HG03457 (cell line): ENCODE results near the gene PTAR1.

Experiments used
- ATAC-seq: cut with Tn5 transposase; IDR thresholded peaks from one replicate; pipeline ENCODE4 v1.9.1; 2021; ENCODE audit warnings: moderate number of reproducible peaks; ENCODE audit not compliant: unreplicated experiment

PTAR1 gene

DNA sequence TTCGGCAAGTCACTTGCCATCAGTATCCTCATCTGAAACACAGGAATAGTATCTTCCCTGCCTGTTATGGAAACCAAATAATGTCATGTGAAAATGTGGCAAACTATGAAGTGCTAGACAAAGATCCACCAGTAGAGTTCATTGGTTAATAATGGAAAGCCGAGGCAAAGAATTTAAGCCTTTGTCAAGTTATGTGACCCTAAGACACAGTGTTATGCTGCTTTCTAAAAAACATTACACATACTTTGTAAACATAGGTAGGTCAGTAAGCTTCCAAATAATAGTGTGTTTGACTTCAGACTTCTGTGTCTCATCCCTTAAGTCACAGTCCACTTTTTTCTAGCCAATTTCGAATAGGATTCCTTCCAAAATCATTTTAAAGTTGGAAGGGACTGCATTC lies 6.0 kb downstream of the PTAR1 start:
- no peak for ATAC-seq

DNA sequence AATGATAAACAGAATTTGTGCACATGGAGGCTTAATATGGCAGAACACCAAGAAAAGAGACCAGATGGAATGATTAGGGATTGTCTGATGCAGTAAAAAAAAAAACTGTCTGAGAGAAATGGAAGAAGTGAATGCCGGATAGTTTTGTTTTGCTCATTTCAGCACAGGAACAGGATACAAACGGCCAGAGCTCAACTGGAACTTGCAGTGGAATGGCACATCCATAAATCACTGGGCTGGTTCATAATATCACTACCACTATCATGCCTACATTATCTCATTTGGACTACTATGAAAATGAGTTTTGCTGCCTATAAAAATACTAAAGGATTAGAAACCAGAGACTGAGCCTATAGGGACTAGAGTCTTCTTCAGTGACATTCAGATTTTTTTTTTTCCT lies 9.7 kb downstream of the PTAR1 start:
- ATAC-seq = no peak

DNA sequence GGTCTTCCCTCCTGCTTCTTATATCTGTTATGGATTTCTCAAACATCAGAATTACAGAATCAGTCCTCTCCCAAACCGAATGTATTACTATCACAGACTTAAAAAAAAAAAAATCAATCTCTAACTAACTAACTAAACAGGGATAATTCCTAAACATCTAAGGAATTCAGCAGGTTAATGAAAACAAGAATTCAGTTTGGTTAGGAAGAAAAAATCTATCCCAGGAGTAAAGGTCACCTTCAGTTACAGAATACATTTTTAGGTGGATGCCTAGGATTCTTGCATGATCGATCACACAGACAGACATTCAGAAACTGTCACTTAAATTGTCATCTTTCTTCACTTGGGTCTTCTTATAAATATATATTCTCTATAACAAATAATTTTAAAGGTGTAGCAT lies 11.5 kb downstream of the PTAR1 start:
- no peak for ATAC-seq

DNA sequence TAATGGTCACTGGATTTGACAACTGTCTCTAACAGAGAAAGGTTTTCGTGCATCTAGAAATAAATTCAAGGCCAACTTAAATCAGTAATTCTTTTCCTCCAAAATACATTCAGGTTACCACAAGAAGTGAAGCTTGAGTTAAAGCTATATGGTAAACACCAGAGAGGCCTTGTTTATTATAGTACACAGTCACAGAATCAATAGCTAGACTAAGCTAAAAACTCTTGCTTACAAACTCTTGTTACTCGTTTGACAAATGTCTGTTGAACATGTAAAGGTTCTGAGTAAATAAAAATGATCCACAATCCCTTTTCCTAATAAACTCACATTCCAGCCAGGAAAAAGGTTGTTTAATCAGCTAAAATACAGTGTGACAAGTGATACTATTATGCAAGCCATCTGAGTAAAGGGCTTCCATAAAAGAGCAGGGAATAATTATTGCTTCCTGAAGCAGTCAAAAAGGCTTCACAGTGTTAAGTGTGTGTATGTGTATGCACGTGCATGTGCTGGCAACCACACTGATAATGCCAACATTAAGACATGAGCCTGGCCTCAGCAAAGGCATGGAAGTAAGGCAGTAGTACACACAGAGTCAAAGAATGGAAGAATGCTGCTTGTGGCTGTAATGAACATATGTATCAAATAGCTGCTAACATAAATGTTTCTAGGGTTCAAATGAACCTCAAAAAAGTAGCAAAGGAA lies 12.8 kb downstream of the PTAR1 start:
- ATAC-seq = no peak

DNA sequence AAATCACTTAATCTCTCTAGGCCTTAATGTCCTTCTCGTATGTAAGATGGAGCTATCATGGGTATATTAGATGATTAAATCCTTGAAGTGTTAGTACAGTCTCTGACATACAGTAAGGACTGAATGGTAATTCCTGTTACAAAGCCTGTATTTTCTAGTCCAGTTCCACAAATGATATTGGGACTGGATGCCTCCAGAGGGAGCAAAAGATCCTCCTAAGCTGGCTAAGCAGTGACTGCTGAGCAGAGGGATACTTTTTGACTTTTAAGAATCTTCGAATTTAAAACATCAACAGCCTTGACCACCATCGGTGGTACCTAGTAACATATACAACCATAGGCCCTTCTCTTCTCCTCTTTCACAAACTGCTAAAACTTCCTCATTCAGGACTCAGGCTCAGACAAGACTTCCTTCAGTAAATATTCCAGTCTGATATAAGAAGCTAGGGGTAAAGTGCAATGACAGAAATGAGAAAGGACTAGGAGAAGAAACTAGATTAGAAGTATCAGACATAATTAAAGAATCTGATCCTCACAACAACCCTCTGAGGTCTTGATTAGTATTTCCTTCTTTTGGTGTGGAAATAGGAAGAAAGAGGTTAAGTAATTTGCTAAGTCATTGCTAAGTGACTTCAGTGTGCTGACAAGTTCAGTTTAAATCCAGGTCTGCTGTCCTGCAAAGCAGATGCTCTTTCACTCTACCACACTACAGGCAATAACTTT lies 13.9 kb downstream of the PTAR1 start:
- no peak for ATAC-seq

DNA sequence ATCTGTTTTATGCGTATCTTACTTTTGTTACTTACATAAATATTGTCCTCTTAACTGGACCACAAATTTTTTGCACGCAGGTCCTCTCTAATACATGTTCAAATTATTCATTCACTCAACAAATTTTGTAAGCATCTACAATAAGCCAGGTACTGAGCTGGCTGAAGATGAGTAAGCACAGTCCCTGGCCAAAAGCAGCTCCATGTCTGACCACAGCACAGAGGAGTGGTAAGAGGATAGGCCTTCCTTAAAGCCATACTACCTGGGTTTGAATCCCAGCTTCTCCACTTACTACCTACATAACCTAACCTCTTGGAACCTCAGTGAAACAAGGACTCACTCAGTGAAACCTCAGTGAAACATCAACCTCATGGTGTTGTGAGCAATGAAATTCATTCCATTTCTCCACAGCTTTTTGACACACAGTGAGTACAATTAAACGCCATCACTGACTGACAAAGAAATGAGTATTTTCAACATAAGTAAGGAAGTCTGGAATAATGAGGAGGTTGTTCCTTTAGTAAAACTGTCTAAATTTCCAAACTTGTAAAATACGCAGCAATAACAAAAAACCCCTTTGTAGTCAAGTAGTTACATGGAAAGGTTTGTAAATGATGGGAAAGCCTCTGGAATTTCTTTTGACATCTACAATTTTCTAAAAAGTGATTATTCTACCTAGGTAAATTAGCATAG lies 15.0 kb downstream of the PTAR1 start:
- ATAC-seq = no peak

DNA sequence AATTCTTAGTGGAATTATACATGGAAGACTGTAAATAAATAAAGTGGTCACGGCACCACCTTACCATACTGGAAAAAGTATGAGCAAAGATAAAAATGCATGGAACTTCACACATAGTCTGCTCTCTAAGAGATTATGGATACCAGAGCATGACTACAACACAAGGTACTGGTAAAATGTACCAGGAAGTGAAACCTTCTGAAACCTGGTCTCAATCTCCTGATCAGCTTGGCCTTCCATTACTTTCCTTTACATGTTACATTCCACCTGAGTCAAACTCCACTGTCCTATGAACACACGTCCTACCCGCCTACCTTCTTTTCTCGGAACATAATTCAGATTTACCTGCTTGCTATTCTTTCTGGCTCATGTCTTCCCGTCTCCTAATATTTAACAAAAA lies 15.9 kb downstream of the PTAR1 start:
- no peak for ATAC-seq

DNA sequence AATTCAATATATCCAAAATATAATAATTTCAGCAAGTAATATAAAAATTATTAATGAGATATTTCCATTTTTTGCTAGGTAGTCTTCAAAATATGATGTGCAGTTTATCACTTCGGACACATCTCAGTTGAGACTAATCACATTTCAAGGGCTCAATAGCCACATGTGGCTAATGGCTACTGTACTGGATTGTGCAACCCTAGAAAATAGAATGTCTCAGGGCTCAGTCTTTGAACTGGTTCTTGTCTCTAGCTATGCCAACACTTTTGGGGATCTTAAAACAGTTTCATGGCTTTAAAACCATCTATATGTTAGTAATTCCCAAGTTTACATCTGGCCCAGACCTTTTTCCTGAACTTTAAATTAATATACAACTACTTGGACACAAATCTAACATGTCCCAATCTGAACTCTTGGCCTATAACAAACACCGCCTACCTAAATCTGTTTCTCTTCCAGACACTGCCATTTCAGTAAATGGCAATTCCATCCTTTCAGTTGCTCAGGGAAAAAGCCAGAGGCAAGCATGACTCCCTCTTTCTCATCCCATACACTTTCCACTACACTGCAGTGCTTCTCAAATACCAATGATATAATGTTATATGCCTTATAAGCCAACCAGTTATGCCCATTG lies 18.8 kb downstream of the PTAR1 start:
- ATAC-seq = no peak

DNA sequence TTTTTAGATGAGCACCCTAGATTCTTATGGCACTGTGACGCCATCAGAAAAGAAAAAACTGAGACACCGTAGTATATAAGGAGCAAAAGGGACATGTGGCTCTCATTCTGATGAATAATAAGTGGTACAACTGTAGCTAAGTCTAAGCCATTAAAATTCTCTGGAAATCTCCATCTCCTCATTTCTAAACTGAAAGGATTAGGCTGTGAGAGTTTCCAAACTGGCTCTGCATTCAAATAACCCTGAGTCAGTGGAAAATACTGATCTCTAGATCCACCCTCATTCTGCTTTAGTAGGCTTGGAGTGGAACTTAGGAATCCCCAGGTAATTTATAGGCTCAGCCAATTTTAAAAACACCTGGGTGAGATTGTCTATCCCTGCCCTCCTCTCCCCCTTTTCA lies 28.5 kb downstream of the PTAR1 start:
- ATAC-seq = no peak

DNA sequence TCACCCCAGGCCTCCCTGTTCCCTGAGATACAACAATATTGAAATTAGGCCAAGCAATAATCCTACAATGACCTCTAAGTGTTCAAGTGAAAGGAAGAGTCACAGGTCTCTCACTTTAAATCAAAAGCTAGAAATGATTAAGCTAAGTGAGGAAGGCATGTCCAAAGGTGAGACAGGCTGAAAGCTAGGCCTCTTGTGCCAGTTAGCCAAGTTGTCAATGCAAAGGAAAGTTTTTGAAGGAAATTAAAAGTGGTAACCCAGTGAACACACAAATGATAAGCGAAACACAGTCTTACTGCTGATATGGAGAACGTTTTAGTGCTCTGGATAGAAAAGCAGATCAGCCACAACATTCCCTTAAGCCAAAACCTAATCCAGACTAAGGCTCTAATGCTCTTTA lies 39.8 kb downstream of the PTAR1 start:
- ATAC-seq = no peak

DNA sequence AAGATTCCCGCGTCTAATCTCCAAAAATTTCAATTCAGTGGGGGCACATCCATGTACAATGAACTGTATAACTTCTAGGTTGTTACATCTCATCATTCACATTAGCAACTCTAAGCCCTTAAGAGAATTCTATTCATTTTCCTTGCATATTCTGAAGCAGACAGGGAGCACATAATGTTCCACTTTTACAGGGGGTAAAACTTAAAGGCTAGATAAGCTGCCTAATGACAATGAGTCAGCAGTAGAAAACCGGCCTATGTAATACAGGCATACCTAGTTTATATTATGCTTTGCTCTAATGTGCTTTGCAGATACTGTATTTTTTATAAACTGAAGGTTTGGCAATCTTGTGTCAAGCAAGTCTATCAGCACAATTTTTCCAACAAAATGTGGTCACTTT lies 40.4 kb downstream of the PTAR1 start:
- ATAC-seq = no peak

DNA sequence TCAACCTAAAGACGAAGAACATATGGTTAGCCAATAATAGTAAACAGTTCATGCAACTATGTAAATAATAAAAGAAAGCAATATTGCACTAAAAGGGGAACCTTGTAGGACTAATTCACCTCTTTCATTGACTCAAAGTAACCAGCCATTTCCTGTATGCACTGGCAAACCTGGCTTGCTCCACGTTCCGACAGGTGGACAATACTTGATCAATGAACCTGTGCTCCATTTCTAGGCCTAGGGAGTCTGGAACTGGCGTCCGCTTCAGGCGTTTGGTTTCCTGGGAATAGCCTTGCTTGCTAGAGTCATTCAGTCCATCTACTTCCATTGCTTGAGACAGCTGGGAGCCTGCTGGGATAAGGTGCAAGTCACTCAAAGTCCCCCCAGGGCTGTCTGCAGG lies 41.6 kb downstream of the PTAR1 start:
- ATAC-seq = no peak

DNA sequence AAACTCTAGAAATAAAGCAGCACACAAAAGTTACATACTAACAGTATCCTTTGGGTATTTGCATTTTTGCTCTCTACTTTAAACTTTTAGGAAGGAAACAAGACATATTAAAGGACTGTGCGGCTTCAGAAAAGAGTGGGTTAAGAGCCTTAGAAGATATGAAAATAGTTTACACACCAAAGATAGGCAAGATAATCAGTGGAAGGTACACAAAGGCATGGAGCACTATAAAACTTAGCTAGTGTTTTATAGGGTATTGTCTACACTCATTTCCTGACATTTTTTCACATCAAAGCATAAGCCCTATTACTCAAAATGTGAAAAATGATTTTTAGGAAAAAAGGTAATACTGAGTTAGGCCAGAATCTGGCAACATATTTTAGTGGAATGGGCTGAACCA lies 44.0 kb downstream of the PTAR1 start:
- no peak for ATAC-seq

DNA sequence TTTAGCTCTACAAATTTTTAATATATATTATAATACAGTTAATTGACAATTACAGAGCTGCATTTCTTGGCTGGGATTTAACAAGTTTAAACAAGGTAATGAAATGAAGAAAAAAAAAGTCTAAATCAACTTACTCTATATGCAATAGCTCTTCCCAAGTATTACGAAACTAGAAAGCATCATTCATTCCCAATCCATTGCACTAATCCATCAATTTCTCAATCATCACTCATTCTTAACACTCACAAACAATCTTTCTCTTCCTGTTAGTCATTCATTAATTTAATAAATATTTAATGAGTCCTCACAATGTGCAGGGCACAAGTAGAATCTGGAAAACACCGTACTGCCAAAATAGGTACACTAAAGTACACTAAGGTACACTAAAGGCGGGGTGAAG lies 44.7 kb downstream of the PTAR1 start:
- no peak for ATAC-seq

DNA sequence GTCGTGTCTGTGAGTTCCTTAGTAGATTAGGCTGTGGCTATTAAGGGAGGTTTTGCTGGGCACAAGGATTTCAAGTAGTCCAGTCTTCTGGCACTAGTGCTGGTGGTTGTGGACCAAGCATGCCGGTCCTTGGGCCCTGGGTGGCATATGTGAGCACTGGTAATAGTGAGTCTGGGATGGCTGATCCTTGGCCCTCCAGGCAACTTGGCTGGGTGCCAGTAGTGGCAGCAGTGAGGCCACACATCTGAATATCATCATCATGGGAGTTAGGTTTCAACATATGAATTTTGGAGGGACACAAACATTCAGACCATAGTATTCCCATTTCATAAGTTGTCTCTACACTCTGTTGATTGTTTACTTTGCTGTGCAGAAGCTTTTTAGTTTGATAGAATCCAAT lies 62.3 kb downstream of the PTAR1 start:
- ATAC-seq = no peak

DNA sequence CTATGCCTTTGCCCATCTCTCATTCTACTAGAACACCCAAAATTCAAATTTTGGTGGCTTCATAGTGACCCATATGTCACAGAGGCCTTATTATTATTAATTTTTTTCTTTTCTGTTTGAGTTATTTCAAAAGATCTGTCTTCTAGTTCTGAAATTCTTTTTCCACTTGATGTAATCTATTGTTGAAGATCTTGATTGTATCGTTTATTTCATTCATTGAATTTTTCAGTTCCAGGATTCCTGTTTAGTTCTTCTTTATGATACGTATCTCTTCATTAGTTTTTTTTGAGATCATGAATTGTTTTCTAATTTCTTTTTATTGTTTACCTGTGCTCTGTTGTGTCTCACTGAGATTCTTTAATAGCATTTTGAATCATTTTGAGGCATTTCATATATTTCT lies 63.0 kb downstream of the PTAR1 start:
- no peak for ATAC-seq

DNA sequence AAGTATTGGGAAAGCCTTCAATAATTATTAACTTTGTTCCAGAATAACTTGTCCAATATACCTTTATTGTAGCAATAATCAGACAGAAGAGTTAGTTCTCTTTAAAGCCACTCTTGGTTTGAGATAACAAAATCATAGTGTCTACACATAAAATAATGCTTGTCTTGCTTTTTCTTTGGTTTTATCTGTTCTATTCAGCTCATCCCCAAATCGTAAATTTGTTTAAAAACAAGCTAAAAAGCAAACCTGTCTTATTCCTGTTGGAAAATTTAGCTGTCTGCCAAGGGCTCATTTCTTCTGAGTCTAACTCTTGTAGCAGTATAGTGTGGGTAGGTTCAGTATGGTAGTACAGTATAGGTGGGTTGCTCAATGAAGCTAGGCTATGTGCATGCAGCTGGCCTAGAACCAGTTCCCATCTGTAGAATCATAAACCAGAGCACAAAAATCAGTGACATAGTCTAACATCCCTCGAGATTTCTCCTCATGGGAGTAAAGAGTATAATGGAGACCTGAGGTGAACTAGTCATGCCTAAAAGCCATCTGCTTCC lies 69.7 kb downstream of the PTAR1 start:
- ATAC-seq = no peak

DNA sequence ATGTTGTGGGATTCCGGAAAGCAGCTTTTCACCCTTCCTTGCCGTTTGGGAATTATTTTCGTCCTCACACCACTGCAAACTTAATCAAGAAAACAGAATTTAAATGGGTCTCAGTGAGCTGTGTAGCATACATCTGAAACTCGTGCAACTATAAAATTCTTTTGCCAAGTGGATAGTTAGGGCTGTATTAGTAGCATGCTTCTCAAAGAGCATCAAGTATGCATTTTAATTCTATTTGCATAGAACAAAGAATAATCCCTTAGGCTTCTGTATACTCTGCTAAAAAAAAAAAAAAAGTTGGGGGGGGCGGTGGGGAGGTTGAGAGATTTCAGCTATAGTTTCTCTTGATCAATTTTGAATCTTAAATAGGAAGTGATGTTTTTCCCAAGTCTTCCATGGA lies 75.9 kb downstream of the PTAR1 start:
- no peak for ATAC-seq

DNA sequence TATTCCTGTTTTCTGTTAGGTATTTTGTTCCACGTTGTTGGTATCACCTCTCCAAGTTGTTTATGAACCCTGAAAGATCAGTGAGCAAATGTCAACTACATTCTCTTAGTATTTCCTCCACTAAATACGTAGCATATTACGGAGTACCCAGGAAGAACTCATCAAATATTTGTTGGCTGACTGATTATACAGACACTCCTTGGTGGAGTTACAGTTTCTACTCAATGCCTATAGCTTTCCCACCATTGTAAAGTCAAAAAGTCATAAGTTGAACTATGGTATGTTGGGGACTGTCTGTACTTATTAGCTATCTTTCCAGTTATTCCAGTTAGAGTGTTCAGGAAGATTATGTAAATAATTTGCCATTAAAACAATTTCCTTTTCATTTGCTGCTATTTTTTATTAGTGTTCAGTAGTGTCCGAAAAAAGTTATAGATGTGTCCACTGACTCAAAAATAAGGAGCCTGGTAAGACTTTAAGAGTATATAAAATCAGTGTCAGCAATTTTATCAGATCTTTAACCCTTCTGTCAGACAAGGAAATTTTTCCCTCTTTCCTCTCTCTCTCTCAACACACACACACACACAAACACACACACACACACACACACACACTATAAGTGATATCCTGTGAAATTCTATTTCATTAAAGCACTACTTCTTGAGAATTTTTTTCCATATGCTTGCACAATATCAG lies 80.8 kb downstream of the PTAR1 start:
- ATAC-seq = no peak

DNA sequence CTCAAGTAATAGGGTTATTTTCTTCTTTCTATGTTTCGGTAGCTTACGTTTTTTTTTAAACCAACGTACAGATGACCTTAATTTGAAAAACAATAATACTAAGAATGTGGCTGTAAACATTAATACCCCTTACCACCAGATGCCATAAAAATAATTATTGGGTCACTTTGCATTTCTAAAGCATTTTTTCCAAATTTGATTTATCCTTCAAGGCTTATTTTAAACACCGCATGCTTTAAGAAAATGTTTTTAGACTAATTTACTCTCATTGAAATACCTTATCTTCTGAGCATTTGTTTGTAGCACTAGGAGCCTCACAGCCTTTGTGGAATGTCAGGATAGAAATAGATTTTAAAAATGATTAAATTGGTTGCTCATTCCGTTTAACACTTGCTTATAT lies 81.9 kb downstream of the PTAR1 start:
- ATAC-seq = no peak

DNA sequence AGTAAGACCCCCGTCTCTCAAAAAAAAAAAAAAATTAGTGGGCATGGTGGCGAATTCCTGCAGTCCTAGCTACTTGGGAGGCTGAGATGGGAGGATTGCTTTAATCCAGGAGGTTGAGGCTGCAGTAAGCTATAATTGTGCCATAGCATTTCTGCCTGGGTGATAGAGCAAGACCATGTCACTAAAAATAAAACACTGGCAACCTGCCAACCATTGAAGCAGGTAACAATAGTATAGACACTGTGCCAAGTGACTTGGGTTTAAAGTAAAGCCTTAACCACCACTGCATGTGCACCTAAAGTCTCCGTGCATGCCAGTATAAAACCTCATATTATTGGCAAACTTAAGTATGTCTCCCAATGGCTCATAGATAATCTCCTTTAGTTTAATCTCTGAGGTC lies 84.2 kb downstream of the PTAR1 start:
- no peak for ATAC-seq
